ENCODE data around the gene SCNN1B.
A peak's percentile ranks its signal among the peaks of the same experiment; 100 is the strongest.
"Not testable (repeated sequence)": the region's sequence is repeated elsewhere in the genome, so short reads cannot be mapped to it uniquely, and the experiment has no call there.

SCNN1B gene

GRCh38 chr16:23302045-23302956 lies at the start of gene SCNN1B:
TSS of gene SCNN1B (plus strand) at chr16:23302302. CDS start at chr16:23348600, 46,298 bp downstream.
- DNase-seq (ENCODE audit: low spot score), result no peak

GRCh38 chr16:23252310-23252709 lies 49.8 kb upstream of the SCNN1B start:
- no peak for DNase-seq (ENCODE audit: low spot score)

- not testable (repeated sequence) for DNase-seq (ENCODE audit: low spot score)
These were observed 48.5 kb upstream of the SCNN1B start for GRCh38 chr16:23253650-23254049.

- DNase-seq (ENCODE audit: low spot score), result peak; percentile 60
These were observed 47.8 kb upstream of the SCNN1B start for GRCh38 chr16:23254338-23254737.

- no peak for DNase-seq (ENCODE audit: low spot score)
These were observed 47.1 kb upstream of the SCNN1B start for GRCh38 chr16:23255000-23255399.

GRCh38 chr16:23256440-23256839 lies 45.7 kb upstream of the SCNN1B start:
- DNase-seq (ENCODE audit: low spot score), result no peak

- no peak for DNase-seq (ENCODE audit: low spot score)
These were observed 44.4 kb upstream of the SCNN1B start for GRCh38 chr16:23257682-23258081.

GRCh38 chr16:23258919-23259237 lies 43.2 kb upstream of the SCNN1B start:
- no peak for DNase-seq (ENCODE audit: low spot score)

- DNase-seq (ENCODE audit: low spot score), result no peak
These were observed 34.5 kb upstream of the SCNN1B start for GRCh38 chr16:23267647-23268046.

- DNase-seq (ENCODE audit: low spot score), result no peak
These were observed 33.5 kb upstream of the SCNN1B start for GRCh38 chr16:23268561-23268960.

- no peak for DNase-seq (ENCODE audit: low spot score)
These were observed 32.7 kb upstream of the SCNN1B start for GRCh38 chr16:23269248-23269953.

- no peak for DNase-seq (ENCODE audit: low spot score)
These were observed 31.4 kb upstream of the SCNN1B start for GRCh38 chr16:23270654-23271053.

GRCh38 chr16:23274968-23275367 lies 27.1 kb upstream of the SCNN1B start:
- DNase-seq (ENCODE audit: low spot score), result no peak

GRCh38 chr16:23276821-23277220 lies 25.3 kb upstream of the SCNN1B start:
- DNase-seq (ENCODE audit: low spot score), result no peak

GRCh38 chr16:23278031-23278430 lies 24.1 kb upstream of the SCNN1B start:
- no peak for DNase-seq (ENCODE audit: low spot score)

- DNase-seq (ENCODE audit: low spot score), result no peak
These were observed 22.4 kb upstream of the SCNN1B start for GRCh38 chr16:23279721-23280153.

- DNase-seq (ENCODE audit: low spot score), result no peak
These were observed 21.6 kb upstream of the SCNN1B start for GRCh38 chr16:23280483-23280967.

- DNase-seq (ENCODE audit: low spot score), result no peak
These were observed 19.5 kb upstream of the SCNN1B start for GRCh38 chr16:23282568-23282967.

- no peak for DNase-seq (ENCODE audit: low spot score)
These were observed 18.5 kb upstream of the SCNN1B start for GRCh38 chr16:23283571-23283970.

GRCh38 chr16:23284584-23284983 lies 17.5 kb upstream of the SCNN1B start:
- DNase-seq (ENCODE audit: low spot score), result no peak

GRCh38 chr16:23286131-23286532 lies 16.0 kb upstream of the SCNN1B start:
- DNase-seq (ENCODE audit: low spot score), result peak; percentile 29

- no peak for DNase-seq (ENCODE audit: low spot score)
These were observed 13.9 kb upstream of the SCNN1B start for GRCh38 chr16:23288209-23288608.

All from AG08396 (cell line).